MM.1S (cell line): ENCODE results near the gene CSNK1G3.

Experiments
- CTCF ChIP-seq: fragments of 300-600 bp; sonication (generic); IDR thresholded peaks from 2 replicates; pipeline ENCODE4 v1.5.1; 2016; ENCODE audit warnings: antibody characterized with exemption, low read length, mixed read lengths
- EZH2 ChIP-seq: fragments of 300-600 bp; sonication (generic); optimal IDR thresholded peaks from 2 replicates; pipeline ENCODE3; 2017; ENCODE audit warnings: low read depth, mild to moderate bottlenecking, antibody characterized with exemption, low read length, mixed read lengths

- TF ChIP-seq EZH2 (no peak), CTCF (no peak)
These were observed 133.1 kb downstream of the CSNK1G3 start for GRCh38 chr5:123645024-123645603.
